Measurements from ENCODE around the gene PLB1. TPM values are rescaled to one million over a fixed set of nuclear protein-coding genes. Genes with fewer than 3 reads are reported as not detected.
"Not testable (repeated sequence)": the region's sequence is repeated elsewhere in the genome, so short reads cannot be mapped to it uniquely, and the experiment has no call there.

The PLB1 gene
- total RNA-seq, 1 donor from 2014 or later = 0.20 TPM

- DNase-seq (ENCODE audit: low read depth in 2 of 2) = no peak
Observed at GRCh38 chr2:28534817-28535216, 39.0 kb downstream of the PLB1 start.

GRCh38 chr2:28538134-28538533 is 42.3 kb downstream of the PLB1 start:
- DNase-seq (ENCODE audit: low read depth in 2 of 2) = no peak

GRCh38 chr2:28538652-28539051 is 42.8 kb downstream of the PLB1 start:
- DNase-seq (ENCODE audit: low read depth in 2 of 2) = no peak

- peak; percentile 23 to 33 for DNase-seq (ENCODE audit: low read depth in 2 of 2)
Observed at GRCh38 chr2:28539118-28539541, 43.3 kb downstream of the PLB1 start.

GRCh38 chr2:28543316-28544035 is 47.6 kb downstream of the PLB1 start:
- no peak for DNase-seq (ENCODE audit: low read depth in 2 of 2)

GRCh38 chr2:28544036-28544346 is 48.1 kb downstream of the PLB1 start:
- no peak for DNase-seq (ENCODE audit: low read depth in 2 of 2)

- peak in 1 of 2 donors; percentile 26 for DNase-seq (ENCODE audit: low read depth in 2 of 2)
Observed at GRCh38 chr2:28544405-28544921, 48.6 kb downstream of the PLB1 start.

- peak in 1 of 2 donors; percentile 16 for DNase-seq (ENCODE audit: low read depth in 2 of 2)
Observed at GRCh38 chr2:28544922-28545589, 49.2 kb downstream of the PLB1 start.

GRCh38 chr2:28545590-28546200 is 49.8 kb downstream of the PLB1 start:
- DNase-seq (ENCODE audit: low read depth in 2 of 2) = no peak

- DNase-seq (ENCODE audit: low read depth in 2 of 2) = no peak
Observed at GRCh38 chr2:28546242-28546641, 50.4 kb downstream of the PLB1 start.

GRCh38 chr2:28547223-28547860 is 51.5 kb downstream of the PLB1 start:
- DNase-seq (ENCODE audit: low read depth in 2 of 2) = no peak

- DNase-seq (ENCODE audit: low read depth in 2 of 2) = no peak
Observed at GRCh38 chr2:28547906-28548600, 52.2 kb downstream of the PLB1 start.

- not testable (repeated sequence) for DNase-seq (ENCODE audit: low read depth in 2 of 2)
Observed at GRCh38 chr2:28550345-28550744, 54.5 kb downstream of the PLB1 start.

- DNase-seq (ENCODE audit: low read depth in 2 of 2) = peak in 1 of 2 donors; percentile 51
Observed at GRCh38 chr2:28552045-28552823, 56.4 kb downstream of the PLB1 start.

GRCh38 chr2:28556303-28556702 is 60.4 kb downstream of the PLB1 start:
- DNase-seq (ENCODE audit: low read depth in 2 of 2) = no peak

- DNase-seq (ENCODE audit: low read depth in 2 of 2) = no peak
Observed at GRCh38 chr2:28557389-28558131, 61.7 kb downstream of the PLB1 start.

GRCh38 chr2:28558158-28558820 is 62.4 kb downstream of the PLB1 start:
- DNase-seq (ENCODE audit: low read depth in 2 of 2) = peak in 1 of 2 donors; percentile 8

- DNase-seq (ENCODE audit: low read depth in 2 of 2) = no peak
Observed at GRCh38 chr2:28558918-28559317, 63.1 kb downstream of the PLB1 start.

- no peak for DNase-seq (ENCODE audit: low read depth in 2 of 2)
Observed at GRCh38 chr2:28563869-28564268, 68.0 kb downstream of the PLB1 start.
